IPS-18c (cell line): ENCODE measurements around the gene MAML3.

ENCODE experiments used
- H3K4me3 ChIP-seq: 2 replicates; pipeline ENCODE4 v1.7.0; 2013; ENCODE audit warnings: low read depth, mild to moderate bottlenecking, low read length, moderate library complexity; ENCODE audit not compliant: insufficient read depth
- H3K9me3 ChIP-seq: one replicate; pipeline ENCODE4 v1.6.1; 2013; ENCODE audit warnings: mild to moderate bottlenecking, low read length, moderate library complexity; ENCODE audit not compliant: control insufficient read depth, insufficient read depth

MAML3 gene

DNA sequence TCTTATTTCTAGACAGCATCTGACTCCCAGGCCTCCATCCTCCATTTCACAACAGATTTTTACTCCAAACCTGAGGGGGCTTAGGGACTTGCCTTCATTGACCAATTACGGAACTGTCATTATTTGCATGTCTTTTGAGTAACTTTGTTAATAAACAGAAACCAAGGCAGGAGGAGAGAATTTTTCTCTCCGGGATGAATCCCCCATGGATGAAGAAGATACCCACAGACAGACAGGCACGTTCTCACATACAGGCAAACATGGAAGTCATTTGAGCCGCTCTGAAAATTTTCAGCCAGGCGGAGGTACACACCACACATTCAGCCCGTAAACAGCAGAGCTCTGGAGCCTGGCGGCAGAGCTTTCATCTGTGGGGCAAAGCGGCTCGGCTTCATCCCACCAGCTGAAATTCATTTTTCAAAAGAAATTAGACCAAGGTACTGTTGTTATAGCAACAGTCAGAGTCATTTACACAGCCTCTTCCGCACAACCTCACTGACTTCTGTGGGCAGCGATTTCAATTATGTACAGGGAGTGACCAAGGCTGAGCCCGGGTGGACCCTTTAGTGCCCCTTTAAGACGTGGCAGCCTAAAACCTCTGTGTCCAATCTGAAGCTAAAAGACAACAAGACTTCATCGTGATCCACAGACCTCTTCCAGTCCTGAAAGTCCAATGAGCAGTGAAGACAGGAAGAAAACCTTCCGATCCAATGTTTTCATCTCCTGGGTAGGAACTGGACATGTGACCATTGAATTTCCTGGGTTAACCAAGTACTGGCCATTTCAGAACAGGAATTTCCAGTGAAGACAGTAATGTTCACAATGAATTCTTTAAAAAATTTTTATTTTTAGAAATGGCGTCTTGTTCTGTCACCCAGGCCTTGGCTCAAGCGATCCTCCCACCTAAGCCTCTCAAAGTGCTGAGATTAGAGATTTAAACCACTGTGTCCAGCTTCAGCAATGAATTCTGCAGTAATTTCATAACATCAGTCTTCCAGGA is 251.4 kb downstream of the MAML3 start:
- Histone ChIP-seq H3K9me3 (no peaks in the 10 kb centered on the region), H3K4me3 (no peak overlapping the region)

DNA sequence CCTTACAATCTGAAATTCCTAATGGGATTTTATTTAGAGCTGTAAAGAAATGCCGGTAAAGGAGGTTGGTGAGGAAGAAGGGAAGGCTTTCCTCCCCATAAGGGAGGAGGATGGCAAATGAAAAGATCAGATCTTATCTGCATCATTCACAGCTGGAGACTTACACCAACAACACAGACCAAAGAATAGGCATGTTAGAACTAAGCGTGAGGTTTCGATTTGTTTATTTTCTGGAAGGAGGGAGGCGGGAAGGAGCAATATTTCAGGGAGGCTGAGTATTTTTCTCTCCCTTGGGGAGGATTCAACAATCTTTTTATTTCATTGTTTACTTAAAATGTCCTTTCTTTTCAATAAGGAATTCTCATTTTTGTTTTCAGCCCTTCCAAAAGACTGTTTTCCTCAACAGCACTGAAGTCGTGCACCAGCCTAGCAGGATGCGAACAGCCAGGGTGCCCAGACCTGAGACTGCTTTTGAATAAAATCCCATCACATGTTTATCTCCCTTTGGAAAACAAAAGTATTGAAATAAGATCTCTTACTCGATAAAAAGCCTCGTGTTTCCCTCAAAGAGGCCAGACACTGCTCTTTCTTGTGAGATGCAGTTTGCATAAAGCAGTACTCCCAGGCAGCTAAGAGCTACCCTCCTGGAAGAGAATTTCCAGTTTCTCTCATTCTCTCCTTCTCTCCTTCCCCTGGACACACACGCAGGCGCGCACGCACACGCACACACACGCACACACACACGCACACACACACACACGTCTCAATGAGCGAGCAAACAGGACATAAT is 252.3 kb downstream of the MAML3 start:
- Histone ChIP-seq H3K9me3 (no peaks in the 10 kb centered on the region), H3K4me3 (no peak overlapping the region)

DNA sequence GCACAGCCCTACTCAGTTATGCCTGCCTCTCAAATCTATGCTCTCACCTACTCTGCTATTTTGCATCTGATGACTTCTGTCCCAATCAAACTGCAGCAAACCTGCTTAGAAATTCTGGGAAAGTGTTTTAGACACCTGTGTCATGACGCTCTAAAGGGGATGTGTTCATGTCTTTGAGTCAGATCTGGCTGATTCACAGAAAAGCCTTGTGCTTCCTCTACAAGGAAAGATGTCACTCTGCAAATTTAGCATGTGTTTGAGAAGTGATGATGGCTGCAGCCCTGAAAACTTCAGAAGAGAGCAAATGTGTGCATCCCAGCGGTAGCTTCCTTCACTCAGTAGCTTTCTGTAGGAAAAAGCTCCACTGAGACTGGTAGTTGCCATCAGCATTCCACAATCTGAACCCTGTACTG is 253.0 kb downstream of the MAML3 start:
- H3K9me3 ChIP-seq = no peaks in the 10 kb centered on the region
- H3K4me3 ChIP-seq = no peak overlapping the region

DNA sequence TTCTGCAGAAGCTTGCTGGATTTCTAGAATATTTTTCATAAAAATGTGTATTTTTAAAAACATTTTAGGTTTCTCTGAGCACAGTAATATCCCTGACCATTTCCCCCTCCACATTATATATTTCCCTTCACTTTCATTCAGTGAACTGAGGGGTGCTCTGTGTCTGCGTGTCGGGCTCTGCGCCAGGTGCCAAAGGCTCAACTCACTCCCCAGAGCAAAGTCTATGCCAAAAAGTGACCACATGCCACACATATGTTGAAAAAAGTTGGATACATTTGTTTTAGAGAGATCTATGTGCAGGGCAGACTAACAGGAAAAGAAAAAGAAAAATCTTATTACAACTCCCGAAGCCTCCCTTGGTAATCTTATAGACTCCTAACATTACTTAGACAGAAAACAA is 254.6 kb downstream of the MAML3 start:
- Histone ChIP-seq H3K9me3 (no peaks in the 10 kb centered on the region), H3K4me3 (no peak overlapping the region)

DNA sequence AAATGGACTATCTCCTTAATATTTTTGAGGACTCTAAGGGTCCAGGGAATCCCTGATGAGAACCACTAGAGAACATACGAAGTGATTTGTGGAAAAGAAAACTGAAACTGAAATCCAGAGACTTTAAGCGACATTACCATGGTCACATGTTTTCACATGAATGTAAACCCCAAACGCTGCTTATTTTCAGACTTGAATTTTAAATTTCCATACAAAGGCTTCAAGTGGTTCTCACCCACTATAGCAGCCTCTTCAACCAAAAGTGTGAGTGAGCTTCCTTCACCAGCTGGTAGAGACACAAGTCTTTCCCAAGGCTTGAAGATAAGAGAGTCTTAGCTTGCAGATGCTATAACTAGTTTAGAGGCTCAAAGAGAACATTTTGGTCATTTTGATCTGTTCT is 255.7 kb downstream of the MAML3 start:
- H3K9me3 ChIP-seq = no peaks in the 10 kb centered on the region
- no peak overlapping the region for H3K4me3 ChIP-seq

DNA sequence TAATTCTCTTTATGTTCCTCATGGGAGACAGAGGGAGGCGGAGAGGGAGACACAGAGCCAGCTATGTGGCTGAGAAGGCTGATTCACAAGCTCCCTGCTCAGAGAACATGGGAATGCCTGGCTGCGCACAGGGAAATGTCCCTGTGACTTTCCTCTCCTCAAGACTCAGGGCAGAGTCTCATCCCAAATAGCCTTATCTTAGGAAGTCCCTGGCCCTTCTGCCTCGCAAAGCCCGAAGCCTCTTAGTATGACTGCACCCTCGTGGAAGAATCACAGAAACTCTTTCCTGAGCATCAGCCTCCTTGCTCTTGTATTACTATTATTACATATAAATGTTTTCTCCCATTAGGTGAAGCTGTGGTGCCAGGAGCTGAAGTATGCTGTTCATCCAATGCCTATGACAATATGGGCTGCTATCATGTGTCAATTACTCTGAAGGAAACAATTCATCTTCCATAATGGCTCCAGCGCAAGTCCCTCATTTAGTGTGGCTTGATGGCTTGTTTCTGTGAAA is 257.8 kb downstream of the MAML3 start:
- Histone ChIP-seq H3K4me3 (no peak overlapping the region), H3K9me3 (no peaks in the 10 kb centered on the region)

DNA sequence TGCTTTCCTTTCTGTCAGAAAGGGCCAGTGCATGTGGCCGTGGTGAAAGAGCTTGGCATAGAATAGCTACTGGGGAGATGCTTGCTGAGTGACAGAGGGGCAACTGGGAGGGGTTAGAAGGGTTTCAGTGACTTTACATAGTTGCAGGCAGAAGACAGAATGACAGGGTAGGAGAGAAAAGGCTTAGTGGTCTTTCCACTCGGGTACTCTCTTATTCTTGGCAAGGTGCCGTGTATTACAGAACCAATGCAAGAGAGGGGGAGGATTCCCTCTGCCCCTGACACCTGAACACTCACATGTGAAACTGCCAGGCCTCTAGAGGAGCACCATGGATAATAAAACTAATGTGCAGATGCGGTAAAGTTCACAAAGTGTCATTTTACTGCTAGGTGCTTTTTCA is 260.2 kb downstream of the MAML3 start:
- no peak overlapping the region for H3K4me3 ChIP-seq
- no peaks in the 10 kb centered on the region for H3K9me3 ChIP-seq

DNA sequence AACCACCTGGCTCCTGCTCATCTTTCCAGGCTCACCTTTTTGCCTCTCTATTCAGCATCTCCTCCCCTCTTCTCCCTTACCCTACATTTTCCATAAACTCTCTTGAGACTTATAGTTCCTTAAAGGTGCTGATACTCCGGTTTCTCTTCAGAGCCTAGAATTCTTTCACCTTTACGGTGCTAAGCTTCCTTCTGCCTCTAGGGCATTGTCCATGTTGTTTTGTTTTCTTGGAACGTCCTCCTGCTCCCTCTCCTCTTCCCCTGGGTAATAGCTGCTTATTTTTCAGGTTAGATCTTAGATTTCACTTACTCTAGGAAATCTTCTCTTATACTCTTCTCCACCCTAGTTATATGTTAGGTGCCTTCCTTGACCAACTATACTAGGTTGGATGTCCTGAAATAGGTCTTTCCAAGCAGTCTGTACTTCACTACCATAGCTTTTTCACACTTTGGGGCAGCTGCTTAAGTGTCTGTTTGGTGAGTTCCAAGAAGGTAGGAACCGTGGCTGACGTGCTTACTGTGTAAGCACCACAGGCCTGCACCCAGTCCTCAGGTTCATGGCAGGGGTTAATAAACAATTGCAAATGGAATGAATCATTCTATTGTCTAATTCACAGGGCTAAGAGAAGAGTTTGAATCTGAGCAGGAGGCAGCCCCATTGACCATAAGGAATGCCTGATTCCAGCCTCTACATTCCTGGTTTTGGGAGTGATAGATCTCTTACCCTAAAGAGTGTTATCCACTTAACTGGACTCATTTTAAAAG is 260.8 kb downstream of the MAML3 start:
- no peak overlapping the region for H3K4me3 ChIP-seq
- no peaks in the 10 kb centered on the region for H3K9me3 ChIP-seq

DNA sequence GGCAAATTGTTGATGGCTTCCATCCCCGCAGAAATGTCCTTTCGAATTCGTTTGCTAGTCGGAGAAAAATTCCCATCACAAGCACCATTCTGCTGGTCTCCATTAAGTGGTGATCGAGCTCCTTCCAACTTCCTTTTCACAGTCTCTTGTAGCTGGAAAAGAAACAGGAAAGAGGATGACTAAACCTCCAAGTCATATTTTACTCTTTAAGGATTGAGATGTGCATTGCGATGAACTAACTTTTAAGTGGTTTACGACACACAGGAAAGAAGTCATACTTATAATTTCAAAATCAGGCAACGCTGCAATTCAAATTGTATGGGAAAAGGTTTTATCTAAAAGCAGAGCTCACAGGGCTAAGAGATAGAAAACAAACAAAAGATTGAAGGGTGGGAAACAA is 263.2 kb downstream of the MAML3 start:
- H3K4me3 ChIP-seq = no peak overlapping the region

DNA sequence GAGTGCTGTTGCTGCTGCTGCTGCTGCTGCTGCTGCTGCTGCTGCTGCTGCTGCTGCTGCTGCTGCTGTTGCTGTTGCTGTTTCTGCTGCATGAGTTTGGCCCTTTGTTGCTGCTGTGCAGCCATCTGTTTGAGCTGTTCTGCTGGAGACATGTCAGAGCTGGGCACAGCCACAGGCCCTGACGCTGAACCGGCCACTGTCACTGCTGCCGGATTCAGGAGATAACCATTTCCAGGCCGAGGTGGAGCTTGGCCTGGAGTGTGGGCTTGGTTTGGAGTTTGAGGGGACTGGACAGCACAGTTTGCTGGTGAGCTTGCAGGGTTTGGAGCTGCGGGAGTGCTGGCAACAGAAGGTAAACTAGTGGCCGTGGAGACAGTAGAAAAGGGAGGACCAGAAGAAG is 264.1 kb downstream of the MAML3 start:
- no peak overlapping the region for H3K4me3 ChIP-seq
- H3K9me3 ChIP-seq = no peaks in the 10 kb centered on the region

More for the DNA sequence above, 263.2 kb downstream of the MAML3 start:
- no peaks in the 10 kb centered on the region for H3K9me3 ChIP-seq

DNA sequence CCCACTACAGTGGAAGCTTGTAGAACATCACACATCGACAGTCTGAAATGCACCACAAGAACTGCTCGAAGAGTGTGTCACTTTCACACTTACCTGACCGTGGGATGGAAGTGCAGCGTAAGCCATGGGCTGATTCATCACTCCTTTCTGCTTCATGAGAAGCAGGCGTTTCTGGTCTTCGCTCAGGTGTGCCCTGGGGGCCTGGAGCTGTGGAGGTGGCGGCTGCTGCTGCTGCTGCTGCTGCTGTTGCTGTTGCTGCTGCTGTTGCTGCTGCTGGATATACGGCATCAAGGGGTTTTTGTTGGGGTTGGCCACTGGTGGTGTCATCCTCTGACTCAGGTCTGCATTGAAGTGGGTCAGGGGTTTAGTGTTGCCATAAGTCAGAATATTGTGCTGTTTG is 264.7 kb downstream of the MAML3 start:
- H3K4me3 ChIP-seq = no peak overlapping the region
- no peaks in the 10 kb centered on the region for H3K9me3 ChIP-seq

DNA sequence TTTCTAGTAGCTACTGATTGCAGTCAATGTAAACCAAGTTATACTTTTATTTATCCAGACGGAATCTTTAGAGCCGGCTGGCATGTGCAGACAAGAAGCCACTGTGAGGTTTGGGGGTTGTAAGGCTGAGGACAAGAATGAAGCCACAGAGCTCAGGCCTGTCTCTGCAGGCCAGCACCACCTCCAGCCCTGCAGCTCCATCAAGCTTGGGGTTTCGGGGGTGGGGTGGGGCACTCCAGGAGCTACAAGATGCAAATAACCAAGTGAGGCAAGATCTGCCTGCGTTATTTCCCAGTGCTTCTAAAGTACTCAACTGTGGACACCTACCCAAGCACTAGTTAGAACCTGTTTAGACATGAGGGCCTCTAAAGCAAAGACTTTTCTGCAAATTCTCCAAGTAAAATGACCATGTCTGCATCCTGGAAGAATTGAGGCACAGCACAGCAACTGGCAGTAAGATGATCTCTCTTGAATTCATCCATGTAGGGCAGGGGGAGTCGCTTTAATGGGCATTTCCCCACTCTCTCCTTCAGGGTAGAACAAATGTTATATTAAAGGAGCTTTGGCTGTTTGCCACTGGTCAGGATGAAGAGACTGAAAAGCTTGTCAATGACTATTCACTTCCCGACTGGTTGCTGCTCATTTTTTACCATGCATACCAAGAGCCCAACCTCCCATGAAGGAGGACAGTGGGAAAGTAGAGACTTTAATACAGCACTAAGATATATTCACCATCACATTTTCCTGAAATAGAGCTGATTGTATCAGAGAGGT is 265.8 kb downstream of the MAML3 start:
- no peak overlapping the region for H3K4me3 ChIP-seq

DNA sequence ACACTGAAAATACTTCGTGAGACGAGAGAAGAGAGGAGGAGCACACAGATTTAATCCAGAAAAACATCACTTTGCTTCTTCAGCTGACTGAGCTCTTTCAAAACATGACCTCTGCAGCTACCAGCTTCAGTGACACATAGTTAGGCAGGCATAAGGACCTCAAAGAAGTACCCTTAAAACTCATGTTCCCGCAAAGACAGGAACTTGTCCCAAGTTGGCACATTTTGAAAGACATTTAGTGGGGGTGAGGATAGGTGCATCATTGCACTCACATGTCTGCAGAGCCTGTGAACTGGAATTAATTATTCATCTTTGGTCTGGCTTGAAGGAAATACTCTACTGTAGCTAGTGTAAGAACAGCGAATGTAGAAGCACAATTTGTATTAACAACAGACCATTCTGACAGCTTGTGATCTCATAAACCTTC is 266.6 kb downstream of the MAML3 start:
- Histone ChIP-seq H3K9me3 (no peaks in the 10 kb centered on the region), H3K4me3 (no peak overlapping the region)

More for the DNA sequence above, 265.8 kb downstream of the MAML3 start:
- no peaks in the 10 kb centered on the region for H3K9me3 ChIP-seq

DNA sequence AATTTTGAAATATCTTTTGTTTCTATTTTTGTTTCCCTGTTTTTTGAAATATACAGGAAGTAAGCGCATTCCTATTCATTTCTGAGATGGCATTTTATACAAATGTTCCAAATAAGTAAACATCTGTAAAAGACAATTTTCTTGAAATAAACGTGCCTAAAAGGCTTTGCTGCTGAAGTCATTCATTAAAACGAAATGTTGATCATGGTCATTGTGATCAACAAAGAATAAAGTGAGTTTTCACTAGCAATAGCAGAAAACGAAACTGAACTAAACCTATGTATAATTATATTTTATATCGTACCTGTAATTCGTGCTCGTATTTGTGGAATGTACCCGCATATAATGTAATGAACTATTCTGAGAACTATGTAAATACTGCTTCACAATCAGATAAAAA is 267.2 kb downstream of the MAML3 start:
- no peak overlapping the region for H3K4me3 ChIP-seq

DNA sequence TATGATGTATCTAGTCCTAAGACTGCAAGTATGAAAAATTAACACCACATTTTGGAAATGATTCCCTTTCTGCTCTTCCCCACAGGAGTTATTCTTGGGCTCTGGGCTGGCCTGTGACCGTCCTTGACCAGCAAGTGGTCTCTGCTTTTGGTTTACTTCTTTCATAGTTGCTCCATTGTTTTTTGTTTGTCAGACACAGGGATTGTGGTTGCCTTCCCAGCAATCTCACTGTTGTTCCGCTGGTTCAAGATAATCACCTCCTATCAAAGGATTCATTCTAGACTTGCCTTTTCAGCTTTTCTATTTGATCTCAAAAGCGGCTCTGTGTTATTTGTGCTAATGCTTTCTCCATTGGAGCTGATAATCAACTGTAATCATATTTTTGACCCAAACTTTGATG is 269.5 kb downstream of the MAML3 start:
- H3K9me3 ChIP-seq = no peaks in the 10 kb centered on the region
- no peak overlapping the region for H3K4me3 ChIP-seq

More for the DNA sequence above, 267.2 kb downstream of the MAML3 start:
- H3K9me3 ChIP-seq = no peaks in the 10 kb centered on the region

DNA sequence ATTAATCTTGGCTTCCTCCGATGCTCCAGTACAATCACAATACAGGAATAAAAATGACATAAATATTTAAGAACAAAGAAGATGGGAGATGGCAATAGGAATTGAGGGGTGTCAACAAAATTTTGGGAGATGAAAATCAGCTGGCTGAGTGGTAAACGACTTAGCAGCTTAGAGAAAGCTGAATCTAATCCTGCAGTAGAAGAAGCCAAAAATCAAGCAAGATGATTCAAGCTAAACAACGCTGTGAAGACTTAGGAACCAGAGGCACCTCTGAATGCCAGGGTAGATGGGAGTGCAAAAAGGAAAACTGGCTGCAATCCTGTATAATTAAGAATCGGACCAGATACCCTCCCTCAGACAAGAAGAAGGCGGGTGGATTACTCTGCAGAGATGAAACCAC is 273.1 kb downstream of the MAML3 start:
- H3K9me3 ChIP-seq = no peaks in the 10 kb centered on the region

More for the DNA sequence above, 273.1 kb downstream of the MAML3 start:
- H3K4me3 ChIP-seq = no peak overlapping the region
